ENCODE results near the gene REPS2. TPM values are rescaled to one million over a fixed set of nuclear protein-coding genes. Genes with fewer than 3 reads are reported as not detected.
A peak's percentile ranks its signal among the peaks of the same experiment; 100 is the strongest.

Gene REPS2
- total RNA-seq, 1 donor from 2014 or later = 2.1 TPM

- DNase-seq (ENCODE audit: low read depth) = peak; percentile 86
Measured at GRCh38 chrX:17032351-17032750, 85.9 kb downstream of the REPS2 start.

DNA sequence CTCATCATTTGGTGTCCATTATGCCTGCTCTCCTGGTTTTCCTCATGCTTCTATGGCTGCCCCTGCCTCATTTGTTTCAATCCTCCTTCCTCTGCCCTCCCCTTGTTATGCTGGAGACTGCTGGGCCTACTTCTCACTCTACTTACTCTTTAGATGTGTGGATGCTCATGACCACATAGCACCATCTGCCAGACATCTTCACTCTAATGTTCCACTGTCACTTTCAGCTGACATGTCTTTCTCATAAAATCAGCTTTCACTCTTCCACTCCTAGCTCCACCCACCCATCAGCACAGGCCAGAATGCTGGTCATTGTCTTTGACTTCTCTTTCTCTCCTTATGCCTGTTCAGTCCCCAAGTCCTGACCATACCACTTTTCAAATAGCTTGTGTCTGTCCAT is 86.8 kb downstream of the REPS2 start:
- peak; percentile 51 for DNase-seq (ENCODE audit: low read depth)

DNA sequence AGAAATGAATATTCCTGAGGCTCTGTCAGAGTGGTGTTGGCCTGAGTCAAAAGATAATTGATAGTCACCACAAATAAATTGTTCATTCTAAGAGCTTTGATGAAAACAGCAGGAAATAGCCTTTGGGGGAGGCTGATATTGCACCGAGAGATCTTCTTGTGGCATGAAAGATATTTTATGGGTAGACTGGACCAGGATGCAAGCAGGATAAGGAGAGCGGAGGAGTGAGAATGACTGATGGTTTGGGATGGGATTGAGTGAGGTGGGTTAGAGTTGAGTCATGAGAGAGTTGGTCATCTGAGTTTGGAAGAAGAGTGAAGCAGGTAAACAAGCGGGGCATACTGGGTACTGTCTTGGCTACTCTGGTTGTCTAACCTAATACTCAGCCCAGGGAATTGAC is 88.7 kb downstream of the REPS2 start:
- no peak for DNase-seq (ENCODE audit: low read depth)

DNA sequence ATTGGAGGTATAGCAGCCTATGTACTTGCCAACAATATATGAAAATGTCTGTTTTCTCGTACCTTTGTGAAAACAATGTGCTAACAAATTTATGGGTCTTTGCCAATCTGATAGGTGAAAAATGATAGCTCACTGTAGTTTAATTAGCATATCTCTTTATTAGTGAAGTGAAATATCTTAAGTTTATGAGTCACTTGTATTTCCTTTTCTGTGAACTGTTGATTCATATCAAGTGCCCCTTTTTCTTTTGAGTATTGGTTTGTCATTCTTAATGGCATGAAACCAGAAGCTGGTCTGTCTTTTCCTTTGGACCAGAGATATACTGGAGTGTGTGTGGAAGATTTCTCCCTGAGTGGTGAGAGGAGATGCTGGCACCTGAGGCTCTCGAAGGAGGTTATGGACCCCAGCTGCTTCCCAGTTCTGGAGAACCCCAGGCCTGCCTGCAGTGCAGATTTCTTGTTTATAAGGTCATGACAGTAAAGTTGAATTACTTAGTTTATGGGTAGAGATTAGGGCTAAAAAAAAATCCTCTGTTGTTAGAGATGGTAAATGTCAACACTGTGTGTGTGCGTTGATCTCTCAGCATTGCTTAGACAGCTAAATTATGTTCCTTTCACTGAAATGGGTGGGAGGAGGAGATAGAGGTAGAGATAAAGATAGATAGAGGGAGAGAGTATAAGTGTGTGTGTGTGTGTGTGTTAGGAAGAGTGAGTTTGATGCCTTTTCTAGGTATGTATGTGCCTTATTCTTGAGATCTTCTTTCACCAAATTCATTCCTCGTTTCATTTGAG is 89.9 kb downstream of the REPS2 start:
- DNase-seq (ENCODE audit: low read depth) = no peak

DNA sequence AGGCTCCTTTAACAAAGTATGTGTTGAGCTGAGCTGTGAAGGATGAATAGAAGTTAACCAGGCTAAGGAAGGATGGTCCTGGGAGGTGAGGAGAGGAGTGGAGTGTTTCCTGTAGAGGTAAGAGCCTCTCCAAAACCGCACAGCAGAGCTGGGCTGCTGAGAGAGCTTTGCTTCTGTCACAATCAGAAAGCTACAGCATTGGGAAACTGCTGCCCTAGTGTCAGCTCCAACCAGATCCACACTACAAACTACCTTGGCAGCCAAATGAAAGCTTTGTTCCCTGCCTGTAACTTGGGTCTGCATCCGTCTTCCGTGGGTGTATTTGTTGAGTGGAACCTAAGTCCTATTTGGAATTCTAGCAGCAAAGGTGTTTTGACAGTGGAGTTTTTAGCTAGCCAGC is 91.8 kb downstream of the REPS2 start:
- no peak for DNase-seq (ENCODE audit: low read depth)

DNA sequence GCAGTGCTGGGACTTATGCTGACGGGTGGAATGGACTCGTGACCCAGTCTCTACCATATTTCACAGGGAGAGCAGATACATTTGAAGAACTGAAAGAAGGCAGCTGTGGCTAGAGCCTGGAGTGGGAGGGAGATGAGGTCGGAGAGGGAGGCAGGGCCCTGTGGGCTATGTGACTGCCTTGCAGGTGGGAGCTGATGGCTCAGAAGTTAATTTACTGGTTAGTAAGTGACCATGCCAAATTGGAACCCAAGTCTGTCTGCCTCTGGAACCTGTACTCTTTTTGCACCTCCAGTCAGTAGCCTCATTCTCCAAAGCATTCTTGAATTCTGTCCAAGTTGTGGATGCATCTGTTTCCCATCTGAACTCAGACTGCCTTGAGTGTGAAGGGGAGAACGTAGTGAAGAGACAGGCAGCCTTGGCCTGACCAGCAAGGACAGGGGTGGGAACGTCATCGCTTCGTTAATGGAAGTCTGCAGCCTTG is 92.3 kb downstream of the REPS2 start:
- peak; percentile 46 for DNase-seq (ENCODE audit: low read depth)

GRCh38 chrX:17039826-17040225 is 93.4 kb downstream of the REPS2 start:
- peak; percentile 17 for DNase-seq (ENCODE audit: low read depth)

- DNase-seq (ENCODE audit: low read depth) = peak; percentile 17
Measured at GRCh38 chrX:17040711-17041110, 94.3 kb downstream of the REPS2 start.

DNA sequence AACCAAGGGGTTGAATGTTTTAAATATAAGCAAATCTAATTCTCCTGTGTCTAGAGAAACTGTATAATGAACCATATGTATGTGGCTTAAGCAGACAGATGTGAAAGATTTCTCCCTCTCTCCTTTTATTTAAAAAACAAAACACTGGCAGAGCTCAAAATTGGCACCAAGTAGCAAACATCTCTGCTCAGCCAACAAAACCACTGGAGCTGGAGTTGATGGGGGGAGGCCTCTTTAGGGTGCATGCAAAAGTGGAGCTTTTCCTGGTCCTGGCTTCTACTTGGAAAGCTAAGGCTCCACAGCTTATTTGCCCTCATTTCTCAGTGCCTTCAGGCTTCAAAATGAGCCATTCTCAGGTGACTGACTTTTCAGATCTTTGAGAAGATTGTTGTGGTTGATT is 95.6 kb downstream of the REPS2 start:
- DNase-seq (ENCODE audit: low read depth) = peak; percentile 7

GRCh38 chrX:17046478-17047097 is 100.1 kb downstream of the REPS2 start:
- DNase-seq (ENCODE audit: low read depth) = peak; percentile 88

GRCh38 chrX:17047224-17047623 is 100.8 kb downstream of the REPS2 start:
- DNase-seq (ENCODE audit: low read depth) = peak; percentile 9

DNA sequence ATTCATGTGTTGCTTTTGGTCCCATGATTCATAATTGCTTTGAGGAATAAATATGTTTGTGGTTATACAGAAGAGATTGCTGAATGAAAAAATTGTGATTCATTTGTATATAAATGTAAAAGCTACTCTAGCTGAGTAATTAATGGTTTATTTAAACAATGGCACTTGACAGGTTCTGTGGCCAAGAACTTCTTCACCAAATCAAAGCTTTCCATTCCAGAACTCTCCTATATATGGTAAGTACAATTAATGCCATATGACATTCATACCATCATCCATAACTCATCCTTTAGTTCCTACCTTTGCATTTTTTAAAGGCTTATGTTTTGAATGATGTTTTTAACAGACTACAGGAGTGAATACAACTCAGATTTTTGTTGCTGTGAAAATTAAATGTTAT is 105.8 kb downstream of the REPS2 start:
- no peak for DNase-seq (ENCODE audit: low read depth)

DNA sequence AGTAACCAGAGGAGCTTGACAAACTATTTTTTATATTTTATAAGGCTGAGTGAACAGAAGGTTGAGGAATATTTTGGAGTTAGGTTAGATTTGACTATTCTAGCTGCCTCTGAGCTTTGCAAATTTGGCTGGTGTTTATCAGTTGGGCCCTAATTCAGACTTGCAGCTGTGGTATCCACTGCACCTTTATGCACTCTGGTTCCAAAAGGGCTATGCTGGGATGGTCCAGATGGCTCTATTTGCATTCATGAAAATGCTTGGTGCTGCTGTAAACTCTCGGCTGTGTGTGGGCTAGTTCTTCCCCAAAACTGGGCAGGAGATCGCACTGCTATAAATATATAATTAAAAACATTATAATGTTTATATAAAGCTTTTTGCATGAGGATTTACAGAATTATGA is 106.3 kb downstream of the REPS2 start:
- no peak for DNase-seq (ENCODE audit: low read depth)

- no peak for DNase-seq (ENCODE audit: low read depth)
Measured at GRCh38 chrX:17053502-17053901, 107.0 kb downstream of the REPS2 start.

DNA sequence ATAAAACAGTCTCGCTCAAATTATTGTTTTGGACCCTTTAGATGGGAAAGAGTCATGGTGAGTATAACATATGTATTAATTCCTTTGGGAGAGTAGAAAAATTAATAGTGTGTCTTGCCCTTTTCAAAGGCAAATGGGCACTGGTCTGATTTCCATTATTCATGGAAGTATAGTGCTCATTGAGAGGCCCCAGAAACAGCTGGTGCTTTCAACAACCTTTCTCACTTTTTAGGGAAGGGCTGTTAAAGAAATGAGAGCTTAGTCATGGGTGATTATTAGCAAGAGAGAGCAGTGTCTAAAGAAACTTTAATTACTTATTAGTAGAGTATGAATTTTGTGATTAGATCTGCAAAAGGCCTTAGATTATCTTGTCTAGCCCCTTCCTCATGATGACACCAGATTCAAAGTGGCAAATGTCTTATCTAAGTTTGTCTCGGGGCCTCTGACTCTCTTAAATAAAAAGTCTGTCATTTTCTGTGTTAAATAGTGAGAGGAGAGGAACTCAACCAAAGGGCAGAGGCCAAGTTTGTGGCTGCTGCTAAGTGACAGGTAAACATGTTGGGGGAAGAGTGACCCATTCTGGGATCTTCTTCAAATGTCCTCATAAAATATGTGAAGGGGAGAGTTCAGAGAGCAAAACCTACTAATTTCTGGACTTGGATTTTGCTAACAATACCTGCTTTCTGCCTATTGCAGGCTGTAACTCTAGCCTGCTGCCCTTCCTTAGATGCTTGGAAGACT is 110.6 kb downstream of the REPS2 start:
- DNase-seq (ENCODE audit: low read depth) = peak; percentile 11

DNA sequence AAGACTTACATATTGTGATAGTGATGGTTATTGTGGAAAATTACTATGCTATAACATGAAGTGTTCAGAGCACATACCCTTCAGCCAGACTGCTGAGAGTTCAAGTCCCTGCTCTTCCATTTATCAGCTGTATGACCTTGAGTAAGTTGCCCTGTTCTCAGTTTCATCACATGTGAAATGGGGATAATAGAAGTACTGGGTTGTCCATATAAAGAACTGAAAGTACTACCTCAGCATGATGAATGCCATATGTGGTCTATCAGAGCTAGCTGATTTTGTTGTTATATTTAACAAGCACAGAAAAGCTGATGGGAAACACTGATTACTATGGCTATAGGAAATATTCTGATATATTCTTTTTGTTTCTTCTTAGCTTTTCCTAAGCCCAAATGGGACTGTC is 115.6 kb downstream of the REPS2 start:
- DNase-seq (ENCODE audit: low read depth) = no peak

DNA sequence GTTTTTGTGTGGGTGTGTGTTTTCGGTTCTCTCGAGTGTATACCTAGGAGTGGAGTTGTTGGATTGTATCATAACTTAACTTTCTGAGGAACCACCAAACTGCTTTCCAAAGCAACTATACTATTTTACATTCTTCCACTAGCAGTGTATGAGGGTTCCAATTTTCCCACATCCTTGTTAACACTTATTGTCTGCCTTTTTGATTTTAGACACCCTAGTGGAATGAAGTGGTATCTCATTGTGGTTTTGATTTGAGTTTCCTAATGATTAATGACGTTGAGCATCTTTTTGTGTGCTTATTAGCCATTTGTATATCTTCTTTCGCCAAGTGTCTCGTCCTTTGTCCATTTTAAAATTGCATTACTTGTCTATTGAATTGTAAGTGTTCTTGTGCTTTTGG is 118.6 kb downstream of the REPS2 start:
- no peak for DNase-seq (ENCODE audit: low read depth)

DNA sequence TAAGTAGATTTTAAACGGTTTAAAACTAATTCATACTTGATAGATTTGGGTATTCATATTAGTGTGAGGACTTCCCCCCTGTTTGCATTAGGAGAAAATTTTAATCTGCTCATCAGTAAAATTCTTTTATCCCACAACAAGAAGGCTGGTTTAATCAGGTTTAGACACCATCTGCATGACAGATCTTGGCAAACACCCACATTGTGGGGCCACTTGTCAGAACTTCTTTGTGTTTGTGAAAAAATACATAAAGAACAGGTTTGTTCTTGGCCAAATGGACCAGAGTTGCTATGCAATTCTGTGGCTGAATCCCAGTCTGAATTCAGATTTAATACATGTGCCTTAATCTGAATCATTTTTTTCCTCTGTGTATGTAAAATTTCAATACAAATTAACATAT is 121.1 kb downstream of the REPS2 start:
- DNase-seq (ENCODE audit: low read depth) = peak; percentile 16

DNA sequence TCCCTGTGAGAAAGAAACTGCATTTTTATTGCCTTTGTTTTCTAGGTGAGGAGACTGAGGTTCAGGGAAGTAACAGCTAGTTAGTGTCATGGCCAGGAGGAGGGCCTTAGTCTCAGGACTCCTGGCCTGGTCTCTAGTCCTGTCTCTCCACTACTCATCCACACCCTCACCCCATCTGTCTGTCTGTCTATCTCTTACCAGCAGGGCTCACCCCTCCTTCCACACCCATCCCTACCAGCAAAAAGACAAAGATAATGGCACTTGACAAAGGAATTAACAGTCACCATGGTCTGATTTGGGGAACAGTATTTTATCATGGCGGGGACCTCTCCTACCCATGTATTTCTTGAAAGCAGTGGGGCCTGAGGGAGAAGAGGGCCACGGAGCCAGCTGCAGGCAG is 125.8 kb downstream of the REPS2 start:
- DNase-seq (ENCODE audit: low read depth) = no peak

GRCh38 chrX:17072721-17073230 is 126.3 kb downstream of the REPS2 start:
- DNase-seq (ENCODE audit: low read depth) = no peak

- DNase-seq (ENCODE audit: low read depth) = no peak
Measured at GRCh38 chrX:17075004-17075403, 128.5 kb downstream of the REPS2 start.

- DNase-seq (ENCODE audit: low read depth) = no peak
Measured at GRCh38 chrX:17077361-17077760, 130.9 kb downstream of the REPS2 start.

Measured in myocyte (in vitro differentiated cells).